ENCODE measurements around the gene GMEB2. TPM values are rescaled to one million over a fixed set of nuclear protein-coding genes. Genes with fewer than 3 reads are reported as not detected.

The GMEB2 gene
- total and polyA plus RNA-seq, 10 of the 15 experiments (the other 5 are each of a cell fraction or from before 2014, with no cell fraction given) = 0.08 to 15.1 (median 6.9) TPM

GRCh38 chr20:63543131-63543530, 83.8 kb downstream of the GMEB2 start:
- H3K4me3 ChIP-seq = no peak overlapping the region
- H3K27me3 ChIP-seq (replicated peaks in 1 of 2; ENCODE audit: control insufficient read depth in 2 of 2, insufficient read depth in 2 of 2, low read length in 1 of 2) = no peaks in the 10 kb centered on the region
- no peaks in the 10 kb centered on the region for H4K20me1 ChIP-seq (ENCODE audit: control insufficient read depth, insufficient read depth)
- POLR2A ChIA-PET = interaction anchor here (0.6 to 1.5 kb wide), 6 partner anchors 9 to 258 kb away, joined by 3 to 5 read pairs (median 3); partner anchors contain the start of gene PPDPF
- no peaks in the 10 kb centered on the region for H3K36me3 ChIP-seq (ENCODE audit: control insufficient read depth in 2 of 2, insufficient read depth in 2 of 2, low read length in 1 of 2)
- peaks cover 18% of the 10 kb centered on the region; the same call in 1 of the 2 replicates for H3K4me1 ChIP-seq (ENCODE audit: control insufficient read depth, insufficient read depth, low read length)
- in situ Hi-C loops (cut with MboI) (no loop called here), intact Hi-C loops (cut with micrococcal nuclease; ENCODE audit: unreplicated experiment) (no loop called here)
- CTCF ChIA-PET = interaction anchor here (1.2 to 1.3 kb wide), 2 partner anchors 9 to 12 kb away, joined by 4 to 9 read pairs; no protein-coding TSS in a partner anchor
- H3K9me3 ChIP-seq (replicated peaks; ENCODE audit: control insufficient read depth, insufficient read depth, low read length) = no peaks in the 10 kb centered on the region
- H2AFZ ChIP-seq (ENCODE audit: control insufficient read depth, low read depth, low read length) = no peak overlapping the region
- H3K4me2 ChIP-seq (ENCODE audit: control insufficient read depth, insufficient read depth) = no peak overlapping the region
- ATAC-seq (peak; percentile 3; the same call in 2 of the 3 replicates), FAIRE-seq (no peak), DNase-seq (ENCODE audit: low read depth, low spot score) (no peak)
- SMC1A ChIA-PET (ENCODE audit: uncharacterized antibody, unreplicated experiment) = interaction anchor here (1.2 kb wide), 1 partner anchor 99 kb away, joined by 4 read pairs; no protein-coding TSS in a partner anchor
- RAD21 ChIA-PET (ENCODE audit: unreplicated experiment) = interaction anchor here (0.6 to 1.7 kb wide), 5 partner anchors 10 to 321 kb away, joined by 3 to 9 read pairs (median 3); no protein-coding TSS in a partner anchor
- no TSS peak for BruUV-seq (replicated peaks)
- no peak overlapping the region for H3K27ac ChIP-seq (ENCODE audit: control insufficient read depth, insufficient read depth)
- TF ChIP-seq DPF2 (IDR thresholded peaks at IDR 0.05) (peak; percentile 13; the same call in 1 of the 2 replicates), NR2C1 (IDR thresholded peaks at IDR 0.05) (no peak), CBFB (IDR thresholded peaks at IDR 0.05; ENCODE audit: low read depth) (no peak), LARP7 (IDR thresholded peaks at IDR 0.05) (peak; percentile 2; the same call in 1 of the 2 replicates), ZNF24 (IDR thresholded peaks at IDR 0.05) (no peak), STAT1 (conservative IDR thresholded peaks at IDR 0.05) (no peak), CTCF (IDR thresholded peaks at IDR 0.05 in 2 of 3, conservative IDR thresholded peaks at IDR 0.05 in 1 of 3; ENCODE audit: control insufficient read depth in 2 of 3, extremely low read depth in 1 of 3, insufficient read depth in 1 of 3, low read depth in 3 of 3, low read length in 3 of 3) (no peak), PAX8 (IDR thresholded peaks at IDR 0.05) (no peak), CHD4 (IDR thresholded peaks at IDR 0.05) (no peak), KDM1A (IDR thresholded peaks at IDR 0.05; ENCODE audit: borderline replicate concordance) (no peak), BMI1 (IDR thresholded peaks at IDR 0.05; ENCODE audit: borderline replicate concordance) (no peak), SREBF2 (IDR thresholded peaks at IDR 0.05; ENCODE audit: low read length) (no peak), ZNF622 (IDR thresholded peaks at IDR 0.05) (no peak), NFIC (IDR thresholded peaks at IDR 0.05; ENCODE audit: low read depth, low read length) (no peak), IKZF1 (conservative IDR thresholded peaks at IDR 0.05) (0 out of 2 replicates have a peak, but pooled peaks have one; percentile 36), RELA (IDR thresholded peaks at IDR 0.05; ENCODE audit: borderline replicate concordance, partially characterized antibody) (no peak), CBX3 (IDR thresholded peaks at IDR 0.05; ENCODE audit: borderline replicate concordance, low read depth) (no peak)
- TF ChIP-seq, protein P1, sequence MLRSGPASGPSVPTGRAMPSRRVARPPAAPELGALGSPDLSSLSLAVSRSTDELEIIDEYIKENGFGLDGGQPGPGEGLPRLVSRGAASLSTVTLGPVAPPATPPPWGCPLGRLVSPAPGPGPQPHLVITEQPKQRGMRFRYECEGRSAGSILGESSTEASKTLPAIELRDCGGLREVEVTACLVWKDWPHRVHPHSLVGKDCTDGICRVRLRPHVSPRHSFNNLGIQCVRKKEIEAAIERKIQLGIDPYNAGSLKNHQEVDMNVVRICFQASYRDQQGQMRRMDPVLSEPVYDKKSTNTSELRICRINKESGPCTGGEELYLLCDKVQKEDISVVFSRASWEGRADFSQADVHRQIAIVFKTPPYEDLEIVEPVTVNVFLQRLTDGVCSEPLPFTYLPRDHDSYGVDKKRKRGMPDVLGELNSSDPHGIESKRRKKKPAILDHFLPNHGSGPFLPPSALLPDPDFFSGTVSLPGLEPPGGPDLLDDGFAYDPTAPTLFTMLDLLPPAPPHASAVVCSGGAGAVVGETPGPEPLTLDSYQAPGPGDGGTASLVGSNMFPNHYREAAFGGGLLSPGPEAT (IDR thresholded peaks at IDR 0.05; ENCODE audit: low read depth) = no peak
- WGBS (ENCODE audit: insufficient coverage, insufficient replicate concordance, low lambda C conversion rate, missing lambda C conversion rate) = 26% methylated on average over 10 of the region's 10 CpGs
- no peak overlapping the region for H3K9ac ChIP-seq (ENCODE audit: control insufficient read depth, insufficient read depth, low read length)
- no peaks in the 10 kb centered on the region for H3K79me2 ChIP-seq (ENCODE audit: control insufficient read depth, insufficient read depth, low read length)
